ENCODE data around the gene PCBD1.

DNA sequence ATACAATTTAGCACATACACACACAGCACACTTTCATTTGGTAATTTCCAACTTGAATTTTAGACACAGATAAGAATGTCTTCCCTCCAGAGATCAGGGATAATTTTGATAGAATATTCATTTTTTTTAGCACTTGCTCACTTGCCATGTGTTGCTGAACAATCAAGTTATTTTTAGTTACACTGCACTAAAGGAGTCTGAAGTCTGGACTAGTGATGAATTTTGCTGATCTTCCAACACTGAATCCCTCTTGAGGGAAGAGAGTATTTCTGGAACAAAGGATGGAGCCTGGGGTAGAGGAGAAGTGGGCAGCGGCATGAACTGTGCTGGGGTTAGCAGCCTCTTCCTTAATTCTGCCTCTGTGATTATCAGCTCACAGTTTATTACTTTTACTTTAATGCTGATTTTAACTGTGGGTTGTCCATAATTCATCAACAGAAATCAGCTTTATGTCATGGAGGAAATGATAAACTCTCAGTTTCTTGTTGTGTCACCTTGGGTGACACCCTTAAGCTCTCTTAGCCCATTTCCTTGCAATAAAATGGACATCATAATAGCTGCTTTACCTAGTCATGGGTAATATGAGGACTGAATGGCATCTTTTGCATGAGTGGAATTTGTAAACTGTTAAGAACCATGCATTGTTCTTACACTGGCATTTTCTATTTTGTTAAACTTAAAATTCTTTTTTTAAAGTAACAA is 40.6 kb downstream of the PCBD1 start:
- TF ChIP-seq, protein P1, sequence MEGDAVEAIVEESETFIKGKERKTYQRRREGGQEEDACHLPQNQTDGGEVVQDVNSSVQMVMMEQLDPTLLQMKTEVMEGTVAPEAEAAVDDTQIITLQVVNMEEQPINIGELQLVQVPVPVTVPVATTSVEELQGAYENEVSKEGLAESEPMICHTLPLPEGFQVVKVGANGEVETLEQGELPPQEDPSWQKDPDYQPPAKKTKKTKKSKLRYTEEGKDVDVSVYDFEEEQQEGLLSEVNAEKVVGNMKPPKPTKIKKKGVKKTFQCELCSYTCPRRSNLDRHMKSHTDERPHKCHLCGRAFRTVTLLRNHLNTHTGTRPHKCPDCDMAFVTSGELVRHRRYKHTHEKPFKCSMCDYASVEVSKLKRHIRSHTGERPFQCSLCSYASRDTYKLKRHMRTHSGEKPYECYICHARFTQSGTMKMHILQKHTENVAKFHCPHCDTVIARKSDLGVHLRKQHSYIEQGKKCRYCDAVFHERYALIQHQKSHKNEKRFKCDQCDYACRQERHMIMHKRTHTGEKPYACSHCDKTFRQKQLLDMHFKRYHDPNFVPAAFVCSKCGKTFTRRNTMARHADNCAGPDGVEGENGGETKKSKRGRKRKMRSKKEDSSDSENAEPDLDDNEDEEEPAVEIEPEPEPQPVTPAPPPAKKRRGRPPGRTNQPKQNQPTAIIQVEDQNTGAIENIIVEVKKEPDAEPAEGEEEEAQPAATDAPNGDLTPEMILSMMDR (IDR thresholded peaks at IDR 0.05) = no peak
- TF ChIP-seq EZH2 (IDR thresholded peaks at IDR 0.05; ENCODE audit: borderline replicate concordance, insufficient read depth, low read depth, low read length, poor library complexity, severe bottlenecking) = no peak
